Measurements from ENCODE around the gene TBC1D22A. TPM values are rescaled to one million over a fixed set of nuclear protein-coding genes. Genes with fewer than 3 reads are reported as not detected.
A peak's percentile ranks its signal among the peaks of the same experiment; 100 is the strongest.

TBC1D22A gene
- total RNA-seq, 4 donors from 2014 or later, result 42.6 to 70.4 (median 55.1) TPM

DNA sequence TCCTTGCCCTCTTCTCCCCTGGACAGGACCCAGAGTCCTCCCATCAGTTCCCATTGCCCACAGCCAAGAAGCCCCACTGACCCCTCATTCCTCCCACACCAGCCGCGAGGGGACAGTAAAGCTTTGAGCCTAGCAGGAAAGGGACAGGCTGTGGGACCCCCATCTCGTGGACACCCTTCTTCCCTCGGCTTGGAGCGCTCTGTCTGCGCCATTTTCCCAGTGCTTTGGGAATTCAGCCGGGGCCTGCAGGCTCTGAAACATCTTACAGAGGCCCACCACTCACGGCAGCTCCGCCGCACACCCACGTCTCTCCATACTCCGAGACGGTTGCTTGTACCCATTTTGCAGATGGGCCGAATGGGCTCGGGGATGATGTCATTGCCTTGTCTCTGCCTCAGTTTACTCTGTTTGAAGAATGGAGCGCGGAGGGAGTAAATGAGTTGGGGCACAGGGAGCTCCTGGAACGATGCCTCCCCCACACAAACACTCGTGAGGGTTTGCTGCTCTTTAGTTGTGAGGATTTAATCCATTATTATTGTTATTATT, 447.7 kb downstream of the TBC1D22A start:
- Histone ChIP-seq H3K9me3 (no peaks in the 10 kb centered on the region), H3K36me3 (no peaks in the 10 kb centered on the region), H3K4me3 (no peak overlapping the region), H3K27ac (no peak overlapping the region), H3K27me3 (no peaks in the 10 kb centered on the region), H3K4me1 (peaks cover 0 to 12% (median 0%) of the 10 kb centered on the region in 4 donors)
- DNase-seq, result peak in 1 of 3 donors; percentile 6
- no peak for TF ChIP-seq POLR2A (IDR thresholded peaks at IDR 0.05)
- TF ChIP-seq, protein P1, sequence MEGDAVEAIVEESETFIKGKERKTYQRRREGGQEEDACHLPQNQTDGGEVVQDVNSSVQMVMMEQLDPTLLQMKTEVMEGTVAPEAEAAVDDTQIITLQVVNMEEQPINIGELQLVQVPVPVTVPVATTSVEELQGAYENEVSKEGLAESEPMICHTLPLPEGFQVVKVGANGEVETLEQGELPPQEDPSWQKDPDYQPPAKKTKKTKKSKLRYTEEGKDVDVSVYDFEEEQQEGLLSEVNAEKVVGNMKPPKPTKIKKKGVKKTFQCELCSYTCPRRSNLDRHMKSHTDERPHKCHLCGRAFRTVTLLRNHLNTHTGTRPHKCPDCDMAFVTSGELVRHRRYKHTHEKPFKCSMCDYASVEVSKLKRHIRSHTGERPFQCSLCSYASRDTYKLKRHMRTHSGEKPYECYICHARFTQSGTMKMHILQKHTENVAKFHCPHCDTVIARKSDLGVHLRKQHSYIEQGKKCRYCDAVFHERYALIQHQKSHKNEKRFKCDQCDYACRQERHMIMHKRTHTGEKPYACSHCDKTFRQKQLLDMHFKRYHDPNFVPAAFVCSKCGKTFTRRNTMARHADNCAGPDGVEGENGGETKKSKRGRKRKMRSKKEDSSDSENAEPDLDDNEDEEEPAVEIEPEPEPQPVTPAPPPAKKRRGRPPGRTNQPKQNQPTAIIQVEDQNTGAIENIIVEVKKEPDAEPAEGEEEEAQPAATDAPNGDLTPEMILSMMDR (IDR thresholded peaks at IDR 0.05), result no peak

DNA sequence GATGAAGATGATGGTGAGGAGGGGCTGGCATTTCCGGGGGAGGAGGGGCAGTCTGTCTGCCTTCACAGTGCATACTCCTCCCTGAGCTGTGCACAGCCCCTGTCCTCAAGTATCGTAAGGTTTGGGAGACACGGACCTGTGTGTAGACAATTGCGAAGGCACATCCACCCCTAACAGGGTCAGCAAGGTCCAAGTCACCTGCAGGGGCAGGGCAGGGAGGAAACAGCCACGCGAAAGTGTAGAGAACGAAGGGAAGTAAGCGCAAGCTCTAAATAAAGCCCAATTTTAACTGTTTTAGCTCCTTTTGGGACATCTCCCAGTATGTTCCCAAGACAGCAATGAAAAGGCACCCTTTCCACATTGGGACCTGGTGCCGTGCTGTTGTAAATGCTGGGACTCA, 448.2 kb downstream of the TBC1D22A start:
- TF ChIP-seq, protein P1 (IDR thresholded peaks at IDR 0.05), result no peak
- no peak for TF ChIP-seq POLR2A (IDR thresholded peaks at IDR 0.05)
- DNase-seq, result peak in 2 of 3 donors; percentile 1 to 14
- H3K4me1 ChIP-seq, result peaks cover 0 to 12% (median 0%) of the 10 kb centered on the region in 4 donors
- no peaks in the 10 kb centered on the region for H3K36me3 ChIP-seq
- H3K27ac ChIP-seq, result no peak overlapping the region
- H3K27me3 ChIP-seq, result no peaks in the 10 kb centered on the region
- no peak overlapping the region for H3K4me3 ChIP-seq
- H3K9me3 ChIP-seq, result no peaks in the 10 kb centered on the region

DNA sequence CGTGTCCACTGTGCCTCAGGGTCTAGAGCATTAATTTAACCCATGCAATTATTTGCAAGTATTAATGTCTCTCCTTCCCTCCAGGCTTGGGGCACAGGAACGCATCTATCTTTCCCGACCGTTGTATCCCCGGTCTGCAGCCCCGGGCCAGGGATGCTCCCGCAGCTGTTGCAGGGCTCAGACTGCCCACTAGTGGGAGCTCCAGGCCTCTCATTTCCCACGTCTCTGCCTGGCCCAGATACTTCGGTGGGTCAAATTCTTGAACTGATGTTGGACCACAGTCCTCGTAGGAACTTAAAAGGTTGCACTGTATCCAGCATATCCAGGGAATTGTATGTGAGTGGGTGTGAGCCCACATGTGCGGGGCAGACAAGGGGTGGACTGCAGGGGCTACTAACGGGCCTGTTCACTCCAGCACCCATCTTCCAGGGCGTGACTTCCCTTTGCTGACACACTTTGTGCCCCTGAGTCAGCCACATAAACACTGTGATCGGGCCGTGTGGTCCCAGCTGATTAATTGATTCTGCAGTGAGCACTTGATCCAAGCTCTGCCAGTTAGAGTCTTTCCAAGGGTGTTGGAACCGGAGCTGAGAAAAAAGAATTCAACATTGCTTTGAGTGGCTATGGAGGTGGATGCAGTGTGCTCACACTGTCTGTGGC, 451.3 kb downstream of the TBC1D22A start:
- Histone ChIP-seq H3K4me1 (peaks cover 0 to 12% (median 0%) of the 10 kb centered on the region in 4 donors), H3K36me3 (no peaks in the 10 kb centered on the region), H3K27ac (no peak overlapping the region), H3K4me3 (no peak overlapping the region), H3K9me3 (no peaks in the 10 kb centered on the region), H3K27me3 (no peaks in the 10 kb centered on the region)
- DNase-seq, result peak in 2 of 3 donors; percentile 22 to 70
- TF ChIP-seq, protein P1 (IDR thresholded peaks at IDR 0.05), result peak in 5 of 6 experiments; percentile 48 to 66 (median 63)
- no peak for TF ChIP-seq POLR2A (IDR thresholded peaks at IDR 0.05)

DNA sequence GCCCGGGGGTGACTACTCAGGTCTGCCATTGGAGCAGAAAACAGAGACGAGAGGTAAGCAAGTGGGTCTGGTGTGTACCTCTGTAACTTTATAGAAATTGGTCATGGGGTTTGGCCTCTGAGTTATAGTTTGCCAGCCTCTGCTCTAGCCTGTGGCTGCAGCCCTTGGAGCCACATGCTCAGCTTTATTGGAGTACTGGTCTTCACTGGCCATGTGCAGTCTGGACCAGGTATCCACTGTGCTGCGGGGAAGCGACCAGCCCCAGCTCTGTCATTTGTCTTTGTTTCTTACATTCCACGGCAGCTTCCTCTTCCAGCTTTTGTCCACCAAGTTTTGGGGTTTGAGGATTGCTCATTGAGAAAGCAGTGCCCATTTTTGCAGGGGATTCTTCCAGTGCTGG, 453.4 kb downstream of the TBC1D22A start:
- Histone ChIP-seq H3K27me3 (no peaks in the 10 kb centered on the region), H3K27ac (no peak overlapping the region), H3K9me3 (no peaks in the 10 kb centered on the region), H3K36me3 (no peaks in the 10 kb centered on the region), H3K4me3 (no peak overlapping the region), H3K4me1 (no peaks in the 10 kb centered on the region)
- TF ChIP-seq, protein P1 (IDR thresholded peaks at IDR 0.05), result no peak
- no peak for TF ChIP-seq POLR2A (IDR thresholded peaks at IDR 0.05)
- peak; percentile 5 to 40 (median 20) for DNase-seq

DNA sequence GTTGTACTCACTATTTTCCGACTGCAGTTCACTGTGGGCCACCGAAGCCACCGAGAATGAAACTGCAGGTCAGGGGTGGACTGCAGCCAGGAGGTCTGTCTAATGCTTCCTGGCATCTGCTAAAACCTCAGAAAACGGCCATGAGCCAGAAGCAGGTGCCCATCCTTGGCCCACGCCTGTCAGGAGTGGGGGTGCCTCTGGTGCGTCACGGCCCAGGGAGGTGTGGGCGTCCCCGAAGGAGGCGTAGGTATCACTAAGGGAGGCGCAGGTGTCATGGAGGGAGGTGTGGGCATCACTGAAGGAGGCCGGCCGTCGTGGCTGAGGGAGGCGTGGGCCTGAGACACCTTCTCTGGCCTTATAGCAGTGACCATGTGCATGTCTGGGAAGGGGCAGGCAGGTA, 456.2 kb downstream of the TBC1D22A start:
- TF ChIP-seq POLR2A (IDR thresholded peaks at IDR 0.05), result no peak
- TF ChIP-seq, protein P1 (IDR thresholded peaks at IDR 0.05), result no peak
- H3K27me3 ChIP-seq, result no peaks in the 10 kb centered on the region

More for the DNA sequence above, 456.2 kb downstream of the TBC1D22A start:
- peak in 1 of 3 donors; percentile 14 for DNase-seq
- no peaks in the 10 kb centered on the region for H3K4me1 ChIP-seq
- H3K9me3 ChIP-seq, result no peaks in the 10 kb centered on the region
- H3K27ac ChIP-seq, result no peak overlapping the region
- no peak overlapping the region for H3K4me3 ChIP-seq
- no peaks in the 10 kb centered on the region for H3K36me3 ChIP-seq

Data from Peyer's patch (tissue), 4 donors.